ENCODE measurements around the gene BRPF1. TPM values are rescaled to one million over a fixed set of nuclear protein-coding genes. Genes with fewer than 3 reads are reported as not detected.

Gene BRPF1
- total RNA-seq, 1 donor from 2014 or later = 27.1 TPM

DNA sequence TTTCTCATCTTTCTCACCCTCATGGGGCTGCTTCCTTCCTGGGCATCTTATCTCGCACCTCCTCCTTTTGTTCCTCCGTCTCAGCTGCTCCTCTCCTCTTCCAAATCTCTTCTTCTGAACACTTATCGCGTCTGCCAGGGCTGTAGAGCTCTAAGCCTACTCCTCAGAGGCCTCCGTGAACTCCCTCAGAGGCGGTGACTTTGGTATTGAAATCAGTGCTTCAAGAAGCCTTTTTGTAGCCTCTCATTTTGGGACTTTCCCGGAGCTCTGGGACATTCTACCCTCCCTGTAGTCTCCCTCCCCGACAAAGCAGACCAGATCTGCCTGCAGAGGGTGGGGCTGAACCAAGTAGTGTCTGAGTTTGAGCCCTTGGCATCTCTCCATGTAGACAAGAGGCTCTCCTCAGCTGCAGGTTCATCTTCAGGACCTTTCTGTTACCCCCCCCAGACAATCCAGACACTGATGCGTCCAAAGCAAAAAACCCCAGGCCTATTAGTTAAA lies 45.4 kb upstream of the BRPF1 start:
- TF ChIP-seq, protein P1, sequence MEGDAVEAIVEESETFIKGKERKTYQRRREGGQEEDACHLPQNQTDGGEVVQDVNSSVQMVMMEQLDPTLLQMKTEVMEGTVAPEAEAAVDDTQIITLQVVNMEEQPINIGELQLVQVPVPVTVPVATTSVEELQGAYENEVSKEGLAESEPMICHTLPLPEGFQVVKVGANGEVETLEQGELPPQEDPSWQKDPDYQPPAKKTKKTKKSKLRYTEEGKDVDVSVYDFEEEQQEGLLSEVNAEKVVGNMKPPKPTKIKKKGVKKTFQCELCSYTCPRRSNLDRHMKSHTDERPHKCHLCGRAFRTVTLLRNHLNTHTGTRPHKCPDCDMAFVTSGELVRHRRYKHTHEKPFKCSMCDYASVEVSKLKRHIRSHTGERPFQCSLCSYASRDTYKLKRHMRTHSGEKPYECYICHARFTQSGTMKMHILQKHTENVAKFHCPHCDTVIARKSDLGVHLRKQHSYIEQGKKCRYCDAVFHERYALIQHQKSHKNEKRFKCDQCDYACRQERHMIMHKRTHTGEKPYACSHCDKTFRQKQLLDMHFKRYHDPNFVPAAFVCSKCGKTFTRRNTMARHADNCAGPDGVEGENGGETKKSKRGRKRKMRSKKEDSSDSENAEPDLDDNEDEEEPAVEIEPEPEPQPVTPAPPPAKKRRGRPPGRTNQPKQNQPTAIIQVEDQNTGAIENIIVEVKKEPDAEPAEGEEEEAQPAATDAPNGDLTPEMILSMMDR (IDR thresholded peaks at IDR 0.05; ENCODE audit: unreplicated experiment) = no peak
- Mint-ChIP-seq H3K4me3 (no peak overlapping the region), H3K36me3 (peaks cover 22% of the 10 kb centered on the region), H3K27ac (no peak overlapping the region), H3K9me3 (no peaks in the 10 kb centered on the region), H3K27me3 (ENCODE audit: low read depth) (no peaks in the 10 kb centered on the region), H3K4me1 (peaks cover 8% of the 10 kb centered on the region)
- DNase-seq (ENCODE audit: low spot score in 2 of 2, unreplicated experiment in 2 of 2) = no peak

- Mint-ChIP-seq H3K4me3 (no peak overlapping the region), H3K27me3 (ENCODE audit: low read depth) (no peaks in the 10 kb centered on the region), H3K4me1 (peaks cover 13% of the 10 kb centered on the region), H3K9me3 (no peaks in the 10 kb centered on the region), H3K36me3 (peaks cover 16% of the 10 kb centered on the region), H3K27ac (no peak overlapping the region)
- TF ChIP-seq, protein P1 (IDR thresholded peaks at IDR 0.05; ENCODE audit: unreplicated experiment) = no peak
- no peak for DNase-seq (ENCODE audit: low spot score in 2 of 2, unreplicated experiment in 2 of 2)
These were observed 44.8 kb upstream of the BRPF1 start for GRCh38 chr3:9686703-9687102.

DNA sequence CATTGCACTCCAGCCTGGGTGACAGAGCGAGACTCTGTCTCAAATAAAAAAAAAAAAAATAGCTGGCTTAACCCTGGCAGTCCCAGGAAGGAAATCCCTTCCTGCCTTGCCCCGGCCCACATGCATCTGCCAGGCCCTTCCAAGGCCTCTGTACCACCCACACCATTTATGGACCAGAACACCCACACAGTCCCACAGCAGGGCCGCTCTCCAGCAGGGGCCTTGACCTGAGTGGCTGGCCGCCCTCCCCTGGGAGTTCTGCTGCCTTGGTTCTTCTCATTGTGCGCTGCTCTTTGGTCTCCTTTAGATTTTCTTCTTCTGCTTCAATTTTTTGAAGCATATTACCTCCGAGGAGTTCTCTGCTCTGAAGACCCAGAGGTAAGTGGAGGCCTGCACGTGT lies 44.0 kb upstream of the BRPF1 start:
- no peaks in the 10 kb centered on the region for H3K9me3 Mint-ChIP-seq
- H3K4me3 Mint-ChIP-seq = no peak overlapping the region

GRCh38 chr3:9688961-9689360 lies 42.6 kb upstream of the BRPF1 start:
- peaks cover 17% of the 10 kb centered on the region for H3K36me3 Mint-ChIP-seq
- H3K9me3 Mint-ChIP-seq = no peaks in the 10 kb centered on the region
- no peaks in the 10 kb centered on the region for H3K27me3 Mint-ChIP-seq (ENCODE audit: low read depth)
- peaks cover 16% of the 10 kb centered on the region for H3K4me1 Mint-ChIP-seq
- TF ChIP-seq, protein P1 (IDR thresholded peaks at IDR 0.05; ENCODE audit: unreplicated experiment) = no peak
- no peak overlapping the region for H3K27ac Mint-ChIP-seq
- DNase-seq (ENCODE audit: low spot score in 2 of 2, unreplicated experiment in 2 of 2) = no peak
- no peak overlapping the region for H3K4me3 Mint-ChIP-seq

More for the DNA sequence above, 44.0 kb upstream of the BRPF1 start:
- H3K27me3 Mint-ChIP-seq (ENCODE audit: low read depth) = no peaks in the 10 kb centered on the region
- no peak overlapping the region for H3K27ac Mint-ChIP-seq
- no peak for DNase-seq (ENCODE audit: low spot score in 2 of 2, unreplicated experiment in 2 of 2)
- peaks cover 16% of the 10 kb centered on the region for H3K4me1 Mint-ChIP-seq
- TF ChIP-seq, protein P1 (IDR thresholded peaks at IDR 0.05; ENCODE audit: unreplicated experiment) = no peak
- peaks cover 13% of the 10 kb centered on the region for H3K36me3 Mint-ChIP-seq

GRCh38 chr3:9689757-9690156 lies 41.8 kb upstream of the BRPF1 start:
- peaks cover 12% of the 10 kb centered on the region for H3K36me3 Mint-ChIP-seq
- H3K27me3 Mint-ChIP-seq (ENCODE audit: low read depth) = no peaks in the 10 kb centered on the region
- peaks cover 16% of the 10 kb centered on the region for H3K4me1 Mint-ChIP-seq
- DNase-seq (ENCODE audit: low spot score in 2 of 2, unreplicated experiment in 2 of 2) = no peak
- H3K9me3 Mint-ChIP-seq = no peaks in the 10 kb centered on the region
- no peak overlapping the region for H3K27ac Mint-ChIP-seq
- TF ChIP-seq, protein P1 (IDR thresholded peaks at IDR 0.05; ENCODE audit: unreplicated experiment) = no peak
- no peak overlapping the region for H3K4me3 Mint-ChIP-seq
